ENCODE measurements around the gene PLB1. TPM values are rescaled to one million over a fixed set of nuclear protein-coding genes. Genes with fewer than 3 reads are reported as not detected.

PLB1 gene
- total and polyA plus RNA-seq, 8 donors: 0.45 to 18.8 (median 3.4) TPM

DNA sequence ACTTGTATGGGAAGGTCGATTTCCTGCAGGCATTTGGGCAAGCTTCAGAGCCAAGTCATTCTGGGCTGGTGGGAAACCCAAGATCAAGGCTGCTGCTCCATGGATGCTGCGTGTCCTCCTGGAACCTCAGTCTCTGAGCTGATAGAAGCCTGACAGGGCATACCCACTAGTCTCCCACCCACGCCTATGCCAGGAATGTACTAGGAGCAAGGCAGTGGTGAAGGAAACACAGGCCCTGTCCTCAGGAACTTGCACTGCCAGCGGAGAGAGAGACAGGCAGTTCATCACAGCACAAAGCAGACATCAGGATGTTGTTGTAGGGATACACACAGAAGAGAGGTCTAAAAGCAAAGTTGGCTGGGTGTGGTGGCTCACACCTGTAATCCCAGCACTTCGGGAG lies 84.2 kb downstream of the PLB1 start:
- H3K27ac ChIP-seq: no peak overlapping the region
- 79 to 82% (median 82%) methylated on average over 5 of the region's 5 CpGs for WGBS, 5 donors
- no peak overlapping the region for H3K4me3 ChIP-seq
- TF ChIP-seq POLR2AphosphoS5 (IDR thresholded peaks at IDR 0.05): no peak
- TF ChIP-seq, protein P1, sequence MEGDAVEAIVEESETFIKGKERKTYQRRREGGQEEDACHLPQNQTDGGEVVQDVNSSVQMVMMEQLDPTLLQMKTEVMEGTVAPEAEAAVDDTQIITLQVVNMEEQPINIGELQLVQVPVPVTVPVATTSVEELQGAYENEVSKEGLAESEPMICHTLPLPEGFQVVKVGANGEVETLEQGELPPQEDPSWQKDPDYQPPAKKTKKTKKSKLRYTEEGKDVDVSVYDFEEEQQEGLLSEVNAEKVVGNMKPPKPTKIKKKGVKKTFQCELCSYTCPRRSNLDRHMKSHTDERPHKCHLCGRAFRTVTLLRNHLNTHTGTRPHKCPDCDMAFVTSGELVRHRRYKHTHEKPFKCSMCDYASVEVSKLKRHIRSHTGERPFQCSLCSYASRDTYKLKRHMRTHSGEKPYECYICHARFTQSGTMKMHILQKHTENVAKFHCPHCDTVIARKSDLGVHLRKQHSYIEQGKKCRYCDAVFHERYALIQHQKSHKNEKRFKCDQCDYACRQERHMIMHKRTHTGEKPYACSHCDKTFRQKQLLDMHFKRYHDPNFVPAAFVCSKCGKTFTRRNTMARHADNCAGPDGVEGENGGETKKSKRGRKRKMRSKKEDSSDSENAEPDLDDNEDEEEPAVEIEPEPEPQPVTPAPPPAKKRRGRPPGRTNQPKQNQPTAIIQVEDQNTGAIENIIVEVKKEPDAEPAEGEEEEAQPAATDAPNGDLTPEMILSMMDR (IDR thresholded peaks at IDR 0.05): no peak
- no peak for TF ChIP-seq EP300 (IDR thresholded peaks at IDR 0.05)
- TF ChIP-seq POLR2A (IDR thresholded peaks at IDR 0.05): no peak
- no peak for DNase-seq
- H3K9me3 ChIP-seq: no peaks in the 10 kb centered on the region
- intact Hi-C loops (cut with DNase I; ENCODE audit: low total_unique reads): no loop called here
- H3K27me3 ChIP-seq: no peaks in the 10 kb centered on the region
- H3K4me1 ChIP-seq: peaks cover 0 to 17% (median 13%) of the 10 kb centered on the region in 4 donors
- H3K36me3 ChIP-seq: no peaks in the 10 kb centered on the region

DNA sequence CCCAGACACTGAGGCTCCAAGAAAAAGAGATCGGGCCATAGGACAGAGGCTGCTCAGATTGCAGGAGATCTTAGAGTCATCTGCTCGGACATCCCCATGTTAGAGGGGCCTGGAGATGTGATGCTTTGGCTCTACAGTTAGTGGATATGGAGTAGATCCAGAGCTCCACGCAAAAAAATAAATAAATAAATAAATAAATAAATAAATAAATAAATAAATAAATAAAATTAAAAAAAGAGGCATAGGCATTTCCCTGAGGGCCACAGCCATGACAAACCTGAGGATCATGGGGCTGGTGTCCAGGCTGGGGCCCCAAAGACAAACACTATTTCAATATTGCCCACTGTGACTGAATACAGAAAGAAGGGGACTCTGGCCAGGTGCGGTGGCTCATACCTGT lies 85.5 kb downstream of the PLB1 start:
- WGBS, 5 donors: 92 to 97% (median 95%) methylated on average over 4 of the region's 4 CpGs

DNA sequence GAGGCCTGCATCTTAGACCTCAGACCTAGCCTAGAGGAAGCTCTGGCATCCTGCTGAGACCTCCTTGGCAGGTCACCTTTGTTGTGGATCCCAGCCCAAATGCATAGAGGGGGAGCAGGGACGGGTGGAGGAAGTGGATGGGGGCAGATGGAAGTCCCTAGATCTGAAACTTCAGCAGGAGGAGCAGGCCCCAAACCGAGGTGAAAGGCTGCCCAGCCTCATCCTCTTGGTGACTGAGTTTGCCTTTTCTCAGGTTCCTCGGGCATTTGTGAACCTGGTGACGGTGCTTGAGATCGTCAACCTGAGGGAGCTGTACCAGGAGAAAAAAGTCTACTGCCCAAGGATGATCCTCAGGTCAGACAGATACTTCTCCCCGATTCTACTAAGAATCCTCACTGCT lies 86.3 kb downstream of the PLB1 start:
- H3K4me1 ChIP-seq: peaks cover 0 to 17% (median 13%) of the 10 kb centered on the region in 4 donors
- WGBS, 5 donors: 80 to 88% (median 82%) methylated on average over 5 to 6 of the region's 6 CpGs
- H3K27me3 ChIP-seq: no peaks in the 10 kb centered on the region
- no peaks in the 10 kb centered on the region for H3K9me3 ChIP-seq
- H3K27ac ChIP-seq: no peak overlapping the region
- TF ChIP-seq, protein P1 (IDR thresholded peaks at IDR 0.05): no peak
- TF ChIP-seq EP300 (IDR thresholded peaks at IDR 0.05) (no peak), POLR2AphosphoS5 (IDR thresholded peaks at IDR 0.05) (no peak), POLR2A (IDR thresholded peaks at IDR 0.05) (no peak)
- H3K4me3 ChIP-seq: no peak overlapping the region
- DNase-seq: no peak
- intact Hi-C loops (cut with DNase I; ENCODE audit: low total_unique reads): no loop called here
- no peaks in the 10 kb centered on the region for H3K36me3 ChIP-seq

More for the DNA sequence above, 85.5 kb downstream of the PLB1 start:
- Histone ChIP-seq H3K27me3 (no peaks in the 10 kb centered on the region), H3K27ac (no peak overlapping the region), H3K4me1 (peaks cover 0 to 17% (median 13%) of the 10 kb centered on the region in 4 donors), H3K36me3 (no peaks in the 10 kb centered on the region), H3K9me3 (no peaks in the 10 kb centered on the region), H3K4me3 (no peak overlapping the region)
- intact Hi-C loops (cut with DNase I; ENCODE audit: low total_unique reads): no loop called here
- no peak for DNase-seq
- TF ChIP-seq POLR2A (IDR thresholded peaks at IDR 0.05): no peak
- TF ChIP-seq POLR2AphosphoS5 (IDR thresholded peaks at IDR 0.05): no peak
- TF ChIP-seq EP300 (IDR thresholded peaks at IDR 0.05): no peak
- TF ChIP-seq, protein P1 (IDR thresholded peaks at IDR 0.05): no peak

DNA sequence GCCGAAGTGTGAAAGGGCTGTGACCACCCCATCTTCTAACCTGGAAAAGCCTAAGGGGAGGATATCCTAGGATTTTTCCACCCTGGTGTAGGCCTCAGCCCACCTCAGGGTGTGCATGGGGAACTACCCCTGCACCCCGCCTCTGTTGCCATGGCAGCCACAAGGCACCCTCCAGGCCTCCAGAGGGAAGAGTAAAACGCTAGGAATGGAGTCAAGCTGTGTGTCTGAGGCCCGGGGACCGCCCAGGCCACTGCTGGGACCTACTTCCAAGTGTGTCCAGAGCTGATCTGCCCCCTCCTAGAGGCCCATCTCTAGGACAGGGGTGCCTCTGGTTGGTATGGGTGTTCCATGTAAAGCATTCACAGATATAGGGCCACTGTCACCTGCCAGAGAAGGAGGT lies 86.7 kb downstream of the PLB1 start:
- intact Hi-C loops (cut with DNase I; ENCODE audit: low total_unique reads): no loop called here
- TF ChIP-seq EP300 (IDR thresholded peaks at IDR 0.05) (no peak), POLR2A (IDR thresholded peaks at IDR 0.05) (no peak), POLR2AphosphoS5 (IDR thresholded peaks at IDR 0.05) (no peak)
- TF ChIP-seq, protein P1 (IDR thresholded peaks at IDR 0.05): no peak
- WGBS, 5 donors: 83 to 92% (median 88%) methylated on average over 4 to 5 of the region's 5 CpGs
- Histone ChIP-seq H3K9me3 (no peaks in the 10 kb centered on the region), H3K4me3 (no peak overlapping the region), H3K27me3 (no peaks in the 10 kb centered on the region), H3K4me1 (peaks cover 0 to 17% (median 13%) of the 10 kb centered on the region in 4 donors), H3K27ac (no peak overlapping the region), H3K36me3 (no peaks in the 10 kb centered on the region)
- no peak for DNase-seq

Data from stomach (tissue), 9 donors.